ENCODE results near the gene PRKAG1. TPM values are rescaled to one million over a fixed set of nuclear protein-coding genes. Genes with fewer than 3 reads are reported as not detected.

The PRKAG1 gene
- total RNA-seq, 6 experiments from 2014 or later = 79.0 to 92.0 (median 83.3) TPM

GRCh38 chr12:49032276-49032675 lies 13.7 kb upstream of the PRKAG1 start:
- Mint-ChIP-seq H3K4me3 (no peak overlapping the region), H3K4me1 (ENCODE audit: low read depth) (no peaks in the 10 kb centered on the region), H3K9me3 (no peaks in the 10 kb centered on the region), H3K36me3 (ENCODE audit: low read depth) (peaks cover 34% of the 10 kb centered on the region), H3K27me3 (ENCODE audit: insufficient read depth) (peaks cover 2% of the 10 kb centered on the region), H3K27ac (no peak overlapping the region)
- DNase-seq = no peak
- TF ChIP-seq CTCF (IDR thresholded peaks at IDR 0.05) = no peak

- DNase-seq = no peak
- Mint-ChIP-seq H3K27me3 (ENCODE audit: insufficient read depth) (peaks cover 2% of the 10 kb centered on the region), H3K9me3 (no peaks in the 10 kb centered on the region), H3K4me1 (ENCODE audit: low read depth) (no peaks in the 10 kb centered on the region), H3K4me3 (no peak overlapping the region), H3K27ac (no peak overlapping the region), H3K36me3 (ENCODE audit: low read depth) (peaks cover 31% of the 10 kb centered on the region)
- TF ChIP-seq CTCF (IDR thresholded peaks at IDR 0.05) = no peak
These were observed 13.1 kb upstream of the PRKAG1 start for GRCh38 chr12:49031573-49032161.

- H3K4me1 Mint-ChIP-seq (ENCODE audit: low read depth) = no peaks in the 10 kb centered on the region
- TF ChIP-seq CTCF (IDR thresholded peaks at IDR 0.05) = no peak
- H3K4me3 Mint-ChIP-seq = no peak overlapping the region
- peaks cover 2% of the 10 kb centered on the region for H3K27me3 Mint-ChIP-seq (ENCODE audit: insufficient read depth)
- H3K36me3 Mint-ChIP-seq (ENCODE audit: low read depth) = peaks cover 27% of the 10 kb centered on the region
- peak overlapping the region; percentile 57 for H3K27ac Mint-ChIP-seq
- no peak for DNase-seq
- H3K9me3 Mint-ChIP-seq = no peaks in the 10 kb centered on the region
These were observed 12.4 kb upstream of the PRKAG1 start for GRCh38 chr12:49030714-49031572.

- H3K4me1 Mint-ChIP-seq (ENCODE audit: low read depth) = no peaks in the 10 kb centered on the region
- TF ChIP-seq CTCF (IDR thresholded peaks at IDR 0.05) = no peak
- no peak overlapping the region for H3K27ac Mint-ChIP-seq
- H3K27me3 Mint-ChIP-seq (ENCODE audit: insufficient read depth) = peaks cover 2% of the 10 kb centered on the region
- no peak for DNase-seq
- no peaks in the 10 kb centered on the region for H3K9me3 Mint-ChIP-seq
- no peak overlapping the region for H3K4me3 Mint-ChIP-seq
- peaks cover 26% of the 10 kb centered on the region for H3K36me3 Mint-ChIP-seq (ENCODE audit: low read depth)
These were observed 11.5 kb upstream of the PRKAG1 start for GRCh38 chr12:49030119-49030518.

- Mint-ChIP-seq H3K36me3 (ENCODE audit: low read depth) (peaks cover 22% of the 10 kb centered on the region), H3K9me3 (no peaks in the 10 kb centered on the region), H3K4me3 (no peak overlapping the region), H3K27me3 (ENCODE audit: insufficient read depth) (peaks cover 2% of the 10 kb centered on the region), H3K27ac (no peak overlapping the region), H3K4me1 (ENCODE audit: low read depth) (no peaks in the 10 kb centered on the region)
- TF ChIP-seq CTCF (IDR thresholded peaks at IDR 0.05) = no peak
- no peak for DNase-seq
These were observed 10.2 kb upstream of the PRKAG1 start for GRCh38 chr12:49028666-49029275.
